GM13976 (cell line): ENCODE data around the gene TBATA.

Experiments
- DNase-seq: peaks from one replicate; pipeline ENCODE4 v3.0.0; 2012; ENCODE audit warnings: low spot score
- CTCF ChIP-seq: IDR thresholded peaks from 2 replicates; pipeline ENCODE4 v1.5.1; 2012; ENCODE audit warnings: borderline replicate concordance, mild to moderate bottlenecking; ENCODE audit not compliant: insufficient read depth; ENCODE audit errors: extremely low read depth, missing control alignments, control extremely low read depth
- in situ Hi-C: fragments of 300-500 bp; cut with MboI; formaldehyde crosslinking; loops from one replicate; pipeline ENCODE4 v1.12.0; 2022; ENCODE audit warnings: low sequenced_read_pairs, mixed read lengths, inconsistent platforms; ENCODE audit not compliant: unreplicated experiment

Gene TBATA

GRCh38 chr10:70816220-70816894, 31.2 kb upstream of the TBATA start:
- in situ Hi-C loops: no loop called here
- TF ChIP-seq CTCF: no peak
- DNase-seq: peak; percentile 76

- DNase-seq: peak; percentile 98
- in situ Hi-C loops: no loop called here
- peak; percentile 100 for TF ChIP-seq CTCF
These were observed 30.5 kb upstream of the TBATA start, which contains the start of gene SGPL1 for GRCh38 chr10:70815504-70816219. Gene SGPL1 (plus strand): TSS chr10:70815948. CDS start chr10:70816854, 906 bp downstream.

GRCh38 chr10:70814126-70814525, 28.9 kb upstream of the TBATA start:
- in situ Hi-C loops: no loop called here
- DNase-seq: no peak
- TF ChIP-seq CTCF: no peak

- DNase-seq: no peak
- no peak for TF ChIP-seq CTCF
- in situ Hi-C loops: no loop called here
These were observed 27.6 kb upstream of the TBATA start for GRCh38 chr10:70812814-70813213.

- TF ChIP-seq CTCF: no peak
- DNase-seq: no peak
- in situ Hi-C loops: no loop called here
These were observed 26.7 kb upstream of the TBATA start for GRCh38 chr10:70811881-70812280.

GRCh38 chr10:70810967-70811366, 25.8 kb upstream of the TBATA start:
- TF ChIP-seq CTCF: no peak
- in situ Hi-C loops: no loop called here
- DNase-seq: no peak
